NCI-H226 (cell line): ENCODE data around the gene PRG3.
"Not testable (repeated sequence)": the region's sequence is repeated elsewhere in the genome, so short reads cannot be mapped to it uniquely, and the experiment has no call there.

Experiments used
- DNase-seq: peaks from one replicate; pipeline ENCODE4 v3.0.0-alpha.2; 2015

PRG3 gene

DNA sequence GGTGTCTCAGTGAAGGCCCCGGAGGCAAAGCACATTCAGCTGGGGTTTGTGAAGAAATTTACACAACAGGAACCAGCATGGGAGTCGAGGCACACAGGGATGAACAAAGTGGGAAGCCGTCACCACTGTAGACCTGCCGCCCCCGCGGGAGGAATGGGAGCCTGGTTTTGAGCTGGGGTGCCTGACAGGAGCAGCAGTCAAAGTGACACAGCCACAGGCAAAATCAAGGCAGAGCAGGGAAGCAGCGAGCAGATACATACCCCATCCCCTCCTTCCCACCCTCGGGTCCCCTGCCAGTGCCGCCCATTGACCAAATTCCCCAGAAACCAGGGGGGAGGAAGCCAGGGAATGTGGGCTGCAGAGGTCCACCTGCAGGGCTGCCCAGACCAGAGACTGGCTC, 22.0 kb downstream of the PRG3 start:
- DNase-seq, result no peak

DNA sequence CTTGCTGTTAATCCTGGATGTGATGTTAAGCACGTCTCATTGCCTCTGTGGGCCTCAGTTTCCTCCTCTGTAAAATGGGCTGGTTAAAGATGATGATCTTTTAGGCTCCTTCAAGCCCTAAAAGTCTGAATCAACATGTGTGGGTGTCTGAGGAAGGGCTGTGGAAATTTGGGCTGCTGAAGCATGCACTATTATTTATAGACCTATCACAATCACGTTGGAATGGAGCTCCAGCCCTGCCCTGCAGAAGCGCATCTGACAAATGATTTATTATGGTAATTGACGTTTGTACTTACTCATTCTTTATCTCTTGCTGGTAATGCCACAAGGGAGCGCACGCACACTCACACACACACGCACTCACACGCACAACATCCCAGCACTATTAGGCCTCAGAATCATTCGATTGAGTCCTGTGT, 22.4 kb downstream of the PRG3 start:
- DNase-seq, result peak; percentile 91

- no peak for DNase-seq
These were observed 23.1 kb downstream of the PRG3 start for GRCh38 chr11:57357856-57358255.

DNA sequence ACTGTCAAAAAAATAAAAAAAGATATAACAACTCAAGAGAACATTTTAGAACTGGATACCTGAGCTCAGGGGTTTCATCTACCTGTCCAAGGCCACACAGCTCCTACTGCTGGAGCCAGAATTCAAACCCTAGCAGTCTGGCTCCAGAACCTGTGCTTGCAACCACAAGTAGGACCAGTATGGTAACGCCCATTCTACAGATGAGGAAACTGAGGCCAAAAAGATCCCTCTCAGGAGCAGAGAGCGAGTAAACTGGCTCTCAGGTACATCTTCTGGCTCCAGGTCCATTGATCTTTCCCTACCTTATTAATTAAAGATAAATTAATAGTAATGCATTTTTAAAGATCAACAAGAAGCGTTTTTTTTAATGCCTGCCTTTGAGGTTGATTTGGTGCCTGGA, 23.6 kb downstream of the PRG3 start:
- DNase-seq, result no peak

DNA sequence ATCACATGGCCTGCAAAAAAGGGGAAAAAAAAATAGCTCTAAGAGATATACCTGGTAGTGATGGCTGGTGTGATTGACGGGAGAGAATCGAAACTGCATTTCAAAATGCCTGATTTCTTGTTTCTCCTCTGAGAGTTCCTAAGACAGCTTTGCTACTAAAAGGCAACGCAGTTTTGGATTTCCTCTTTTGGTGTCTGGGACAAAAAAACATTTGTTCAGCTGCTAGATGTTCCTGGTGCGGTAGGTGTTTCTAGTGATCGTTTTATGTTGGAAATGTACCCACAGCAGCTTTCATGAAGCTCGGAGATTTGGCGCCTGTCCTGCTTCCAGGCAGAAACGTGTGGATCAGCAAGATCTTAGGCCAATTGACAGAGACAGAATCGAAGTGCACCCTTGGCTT, 24.7 kb downstream of the PRG3 start:
- DNase-seq, result no peak

GRCh38 chr11:57354699-57355098, 26.3 kb downstream of the PRG3 start:
- no peak for DNase-seq

- DNase-seq, result no peak
These were observed 27.1 kb downstream of the PRG3 start for GRCh38 chr11:57353852-57354251.

GRCh38 chr11:57353446-57353845, 27.5 kb downstream of the PRG3 start:
- DNase-seq, result no peak

DNA sequence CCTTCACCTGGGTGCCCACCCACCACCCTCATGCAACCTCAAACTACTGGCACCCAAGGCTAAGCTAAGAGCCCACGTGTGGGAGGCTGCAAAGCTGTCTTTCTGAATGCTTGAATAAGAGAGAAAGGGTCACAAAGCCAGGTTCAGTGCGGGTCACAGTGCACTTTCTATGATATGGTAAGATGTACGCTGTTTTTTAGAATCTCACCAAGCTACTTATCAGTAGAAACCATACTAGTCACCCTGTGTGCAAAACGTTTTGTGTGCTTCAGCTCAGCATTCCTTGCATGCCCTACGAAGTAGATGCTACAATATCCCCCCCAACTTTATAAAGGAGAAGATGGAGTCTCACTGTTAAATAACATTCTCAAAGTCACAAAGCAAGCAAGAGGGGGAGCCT, 27.9 kb downstream of the PRG3 start:
- DNase-seq, result no peak

- peak; percentile 89 for DNase-seq
These were observed 31.3 kb downstream of the PRG3 start for GRCh38 chr11:57349491-57350274.

GRCh38 chr11:57348636-57349313, 32.2 kb downstream of the PRG3 start:
- DNase-seq, result no peak

DNA sequence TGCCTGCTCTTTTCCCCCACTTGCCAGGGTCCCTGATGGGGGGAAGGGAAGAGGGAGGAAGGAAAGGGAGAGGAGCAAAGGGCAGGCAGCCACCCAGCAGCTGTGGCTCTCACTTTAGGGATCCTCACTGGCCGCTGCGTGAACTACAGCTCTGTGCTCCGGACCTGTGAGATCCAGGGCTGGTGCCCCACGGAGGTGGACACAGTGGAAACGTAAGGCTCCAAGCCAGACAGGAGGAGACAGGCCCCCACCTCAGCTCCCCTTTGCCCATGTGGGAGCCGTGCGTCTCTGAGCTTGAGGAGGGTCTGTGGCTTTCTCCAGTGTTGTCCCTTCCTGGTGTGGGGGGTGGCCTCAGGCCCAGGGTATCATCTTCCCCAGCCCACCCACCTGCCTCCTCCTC, 32.9 kb downstream of the PRG3 start:
- DNase-seq, result no peak

GRCh38 chr11:57347336-57347735, 33.6 kb downstream of the PRG3 start:
- no peak for DNase-seq

- DNase-seq, result peak; percentile 55
These were observed 35.3 kb downstream of the PRG3 start for GRCh38 chr11:57345555-57346211.

GRCh38 chr11:57344826-57345225, 36.1 kb downstream of the PRG3 start:
- no peak for DNase-seq

DNA sequence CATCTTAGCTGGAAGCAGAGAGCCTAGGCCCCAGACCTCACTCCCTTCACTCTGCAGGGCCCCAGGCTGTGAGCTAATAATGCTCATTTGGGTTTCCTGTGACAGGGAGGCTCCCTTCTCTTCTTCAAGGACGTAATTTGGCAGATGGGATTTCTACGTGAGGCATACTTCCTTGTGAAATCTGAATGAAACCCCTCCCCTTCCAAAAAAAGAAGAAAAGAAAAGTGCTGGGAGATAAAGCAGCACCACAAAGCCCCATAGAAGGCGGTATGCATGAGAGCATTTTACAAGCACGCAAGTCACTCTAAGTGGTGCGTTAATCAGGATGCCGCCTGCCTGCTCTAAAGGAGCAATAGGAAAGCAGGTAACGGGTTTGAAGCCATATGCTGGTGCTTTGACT, 37.1 kb downstream of the PRG3 start:
- DNase-seq, result no peak

GRCh38 chr11:57342702-57343101, 38.2 kb downstream of the PRG3 start:
- DNase-seq, result no peak

DNA sequence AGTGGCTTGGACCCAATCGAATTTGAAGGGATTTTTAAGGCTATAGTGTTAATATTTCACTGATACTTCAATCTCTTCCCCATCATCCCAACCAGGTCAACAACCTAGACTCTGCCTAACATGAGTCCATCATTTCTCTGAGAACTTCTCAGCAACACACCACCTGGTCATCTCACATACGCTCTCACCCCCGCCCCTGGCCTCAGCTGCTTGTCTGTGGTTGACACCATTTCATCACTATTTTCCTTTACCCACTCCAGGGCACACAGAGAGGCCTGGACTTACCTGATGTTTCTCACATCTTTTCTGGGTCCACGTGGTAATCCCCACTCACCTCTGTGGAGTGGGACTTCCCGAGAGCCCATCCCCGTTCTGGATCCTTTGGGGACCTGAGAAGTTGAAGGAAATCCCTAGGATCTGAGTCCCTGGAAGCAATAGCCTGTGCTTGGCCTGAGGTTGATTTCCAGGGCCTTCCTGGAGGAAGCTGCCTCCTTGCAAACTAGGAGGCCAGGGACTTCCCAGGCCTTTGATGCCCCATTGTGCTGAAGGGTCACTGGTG, 39.6 kb downstream of the PRG3 start:
- no peak for DNase-seq

DNA sequence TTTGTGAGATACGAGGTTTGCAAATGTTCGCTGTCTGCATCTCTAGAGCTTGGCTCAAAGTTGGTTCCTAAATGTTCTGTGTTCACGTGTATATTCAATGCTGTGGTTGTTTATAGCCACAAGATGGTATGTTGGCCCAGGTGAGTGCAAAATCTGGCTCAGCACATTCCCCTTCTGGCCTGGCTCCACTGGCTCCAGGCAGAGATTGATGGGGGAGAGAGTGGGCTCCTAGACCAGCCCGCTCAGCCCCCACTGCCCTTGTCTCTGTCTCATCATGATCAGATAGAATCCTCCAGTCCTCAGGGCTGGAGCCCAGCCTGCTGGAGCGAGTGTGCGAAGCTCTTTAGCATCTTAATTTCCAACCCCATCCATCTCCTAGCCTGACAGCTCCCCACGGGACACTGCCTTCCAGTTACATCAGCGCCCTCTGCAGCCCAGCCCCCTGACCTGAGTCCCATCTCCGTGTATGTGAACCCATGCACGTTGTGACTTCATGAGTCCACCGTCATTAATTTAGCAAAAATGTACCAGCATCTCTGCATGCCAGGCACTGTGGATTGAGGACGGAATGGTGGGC, 40.8 kb downstream of the PRG3 start:
- no peak for DNase-seq

DNA sequence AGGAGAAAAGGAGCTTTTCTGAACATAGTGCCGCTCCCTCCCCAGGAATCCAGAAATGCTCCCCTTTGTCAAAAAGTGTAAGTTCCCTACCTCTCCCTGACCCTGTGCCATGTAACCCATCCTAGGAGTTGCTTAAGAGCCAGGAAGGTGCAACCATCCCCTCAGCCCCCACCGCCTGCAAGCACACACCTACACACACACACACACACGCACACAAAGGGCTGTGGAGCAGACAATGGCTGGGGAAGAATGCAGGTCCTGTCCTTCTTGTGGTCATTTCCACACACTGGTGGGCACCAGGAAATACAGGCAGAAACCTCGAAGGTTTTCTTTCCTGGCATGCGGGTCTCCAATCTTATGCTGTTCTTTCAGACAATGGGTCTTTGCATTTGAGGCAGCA, 41.6 kb downstream of the PRG3 start:
- no peak for DNase-seq

DNA sequence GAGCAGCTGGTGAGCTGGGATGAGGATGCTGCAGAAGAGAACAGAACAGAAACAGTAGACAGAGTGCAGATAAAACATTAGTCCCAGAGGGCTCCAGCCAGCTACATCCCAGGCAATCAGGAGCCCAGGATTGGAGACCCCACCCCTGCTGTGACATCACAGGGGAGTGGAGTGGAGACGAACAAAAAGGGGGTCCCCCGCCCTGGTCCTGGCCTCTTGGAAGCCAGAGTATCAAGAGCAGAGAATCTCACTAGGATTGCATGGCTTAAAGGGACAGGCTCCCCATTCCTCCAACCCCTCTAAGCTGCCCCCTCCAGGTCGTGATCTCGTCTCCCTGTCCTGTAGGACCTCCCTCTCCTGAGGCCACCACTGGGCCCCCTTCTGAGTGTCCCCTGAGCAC, 42.8 kb downstream of the PRG3 start, which contains the start of gene P2RX3:
Gene P2RX3 (plus strand): TSS at position 211 of the 400 bp plus-strand sequence. CDS start 199 bp downstream, outside the sequence.
- DNase-seq, result no peak

DNA sequence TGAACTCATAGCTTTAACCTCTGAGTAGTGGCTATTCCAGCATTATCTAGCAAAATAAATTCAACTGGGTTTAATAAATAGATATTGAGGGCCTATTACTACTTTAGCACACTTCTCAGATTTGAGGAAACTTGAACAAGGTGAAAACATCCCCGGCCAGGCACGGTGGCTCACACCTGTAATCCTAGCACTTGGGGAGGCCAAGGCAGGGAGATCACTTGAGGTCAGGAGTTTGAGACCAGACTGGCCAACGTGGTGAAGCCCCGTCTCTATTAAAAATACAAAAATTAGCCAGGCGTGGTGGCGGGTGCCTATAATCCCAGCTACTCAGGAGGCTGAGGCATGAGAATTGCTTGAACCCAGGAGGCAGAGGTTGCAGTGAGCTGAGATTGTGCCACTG, 44.1 kb downstream of the PRG3 start:
- not testable (repeated sequence) for DNase-seq

- DNase-seq, result peak; percentile 42
These were observed 44.8 kb downstream of the PRG3 start for GRCh38 chr11:57336111-57336666.
